ENCODE data around the gene CLGN.
A peak's percentile ranks its signal among the peaks of the same experiment; 100 is the strongest.

Gene CLGN

GRCh38 chr4:140359562-140360427 is 67.7 kb downstream of the CLGN start:
- H3K4me3 ChIP-seq (ENCODE audit: low read depth, low read length), result no peak overlapping the region
- TF ChIP-seq CTCF (IDR thresholded peaks at IDR 0.05; ENCODE audit: low read depth, low read length), result peak; percentile 62; the same call in 1 of the 2 replicates

GRCh38 chr4:140358281-140358680 is 69.2 kb downstream of the CLGN start:
- no peak overlapping the region for H3K4me3 ChIP-seq (ENCODE audit: low read depth, low read length)
- TF ChIP-seq CTCF (IDR thresholded peaks at IDR 0.05; ENCODE audit: low read depth, low read length), result no peak

GRCh38 chr4:140357868-140358267 is 69.6 kb downstream of the CLGN start:
- TF ChIP-seq CTCF (IDR thresholded peaks at IDR 0.05; ENCODE audit: low read depth, low read length), result no peak
- no peak overlapping the region for H3K4me3 ChIP-seq (ENCODE audit: low read depth, low read length)

GRCh38 chr4:140355288-140355687 is 72.2 kb downstream of the CLGN start:
- TF ChIP-seq CTCF (IDR thresholded peaks at IDR 0.05; ENCODE audit: low read depth, low read length), result no peak
- H3K4me3 ChIP-seq (ENCODE audit: low read depth, low read length), result no peak overlapping the region

GRCh38 chr4:140353786-140354185 is 73.7 kb downstream of the CLGN start:
- no peak for TF ChIP-seq CTCF (IDR thresholded peaks at IDR 0.05; ENCODE audit: low read depth, low read length)

GRCh38 chr4:140351093-140352075 is 76.1 kb downstream of the CLGN start:
- no peak overlapping the region for H3K4me3 ChIP-seq (ENCODE audit: low read depth, low read length)
- no peak for TF ChIP-seq CTCF (IDR thresholded peaks at IDR 0.05; ENCODE audit: low read depth, low read length)

More at GRCh38 chr4:140353786-140354185, 73.7 kb downstream of the CLGN start:
- H3K4me3 ChIP-seq (ENCODE audit: low read depth, low read length), result no peak overlapping the region

All from WI38 (cell line).